HCT116 (cell line): ENCODE data around the gene TUT4. TPM values are rescaled to one million over a fixed set of nuclear protein-coding genes. Genes with fewer than 3 reads are reported as not detected.

Experiments
- ATAC-seq: fragments of 200-7000 bp; cut with Tn5 transposase; 2 replicates; pipeline ENCODE4 v1.9.1; 2020; ENCODE audit warnings: mild to moderate bottlenecking, moderate library complexity
- BruUV-seq: library from RNA; stranded (reverse); fragments of 400-500 nt; replicated peaks from 2 replicates; lab custom pipeline; 2021; lab: Mats Ljungman, UMichigan
- CTCF ChIA-PET: fragments of 300-600 bp; sonication (Branson Sonifier 250); formaldehyde crosslinking; loops from one replicate; lab custom pipeline; 2021; ENCODE audit warnings: antibody characterized with exemption; lab: Charles Lee
- POLR2A ChIA-PET: fragments of 300-600, 350-600 bp; sonication (Branson Sonifier 250); formaldehyde crosslinking; loops from one replicate; lab custom pipeline; 2021; ENCODE audit warnings: antibody characterized with exemption; lab: Charles Lee
- RAD21 ChIA-PET, 2 experiments: fragments of 300-600 bp; sonication (Branson Sonifier 250); formaldehyde crosslinking; loops; one replicate each; lab custom pipeline; 2023; ENCODE audit warnings: low total read pairs in 2 of 2; ENCODE audit not compliant: uncharacterized antibody in 2 of 2, unreplicated experiment in 2 of 2, low non-redundant PET in 1 of 2; lab: Charles Lee
- DNase-seq: peaks from one replicate; pipeline ENCODE4 v3.0.0-alpha.2; 2010; ENCODE audit warnings: low read depth, low spot score
- H2AFZ ChIP-seq: fragments of 200-600 bp; shearing (Covaris generic), sonication (generic); 2 replicates; pipeline ENCODE4 v1.6.1; 2017; ENCODE audit warnings: low read depth, mixed run types, mixed read lengths, antibody characterized with exemption, low read length; ENCODE audit not compliant: poor library complexity, severe bottlenecking
- H3K27ac ChIP-seq: 2 replicates; pipeline ENCODE4 v1.5.1; 2012; ENCODE audit warnings: low read depth, low read length
- H3K27me3 ChIP-seq: fragments of 200-600 bp; sonication (generic); 2 replicates; pipeline ENCODE4 v1.6.1; 2016; ENCODE audit warnings: mixed run types, low read length, mixed read lengths; ENCODE audit not compliant: insufficient read depth
- H3K36me3 ChIP-seq, 2 experiments: fragments of 200-500 bp in 1 of 2; fragments of 200-600 bp in 1 of 2; sonication (Bioruptor generic) in 1 of 2; sonication (generic) in 1 of 2; 2 replicates each; pipeline versions ENCODE4 v1.5.1 to v1.6.1; 2014 to 2016; ENCODE audit warnings: low read length in 2 of 2, inconsistent platforms in 1 of 2, mixed read lengths in 1 of 2, mixed run types in 1 of 2; ENCODE audit not compliant: insufficient read depth in 2 of 2, control insufficient read depth in 1 of 2
- H3K4me1 ChIP-seq, 2 experiments: fragments of 200-600 bp in 1 of 2; sonication (generic) in 1 of 2; 2 replicates each; pipeline versions ENCODE4 v1.5.1 to v1.6.1; 2012 to 2017; ENCODE audit warnings: low read length in 2 of 2, inconsistent platforms in 1 of 2, mild to moderate bottlenecking in 1 of 2, mixed read lengths in 1 of 2, mixed run types in 1 of 2, moderate library complexity in 1 of 2; ENCODE audit not compliant: insufficient read depth in 2 of 2, control insufficient read depth in 1 of 2
- H3K4me2 ChIP-seq: fragments of 200-600 bp; sonication (generic); 2 replicates; pipeline ENCODE4 v1.6.1; 2017; ENCODE audit warnings: mixed run types, low read length, mixed read lengths
- H3K4me3 ChIP-seq, 2 experiments: fragments of 200-600 bp in 1 of 2; sonication (generic) in 1 of 2; replicated peaks in 1 of 2; 2 replicates each; pipeline ENCODE4 v1.5.1; 2011 to 2016; ENCODE audit warnings: low read length in 2 of 2, control low read depth in 1 of 2, low read depth in 1 of 2, mild to moderate bottlenecking in 1 of 2, mixed read lengths in 1 of 2, mixed run types in 1 of 2
- H3K79me2 ChIP-seq: fragments of 200-600 bp; sonication (generic); 2 replicates; pipeline ENCODE4 v1.6.1; 2017; ENCODE audit warnings: mild to moderate bottlenecking, mixed run types, low read length, moderate library complexity, mixed read lengths; ENCODE audit not compliant: insufficient read depth
- H3K9ac ChIP-seq: fragments of 200-600 bp; sonication (generic); 2 replicates; pipeline ENCODE4 v1.6.1; 2016; ENCODE audit warnings: low read length, mixed read lengths
- H3K9me2 ChIP-seq: fragments of 200-600 bp; sonication (generic), shearing (Covaris generic); 2 replicates; pipeline ENCODE4 v1.6.1; 2017; ENCODE audit warnings: mixed run types, mild to moderate bottlenecking, moderate library complexity; ENCODE audit not compliant: insufficient read depth
- H3K9me3 ChIP-seq, 2 experiments: fragments of 200-500 bp in 1 of 2; fragments of 200-600 bp in 1 of 2; sonication (Bioruptor generic) in 1 of 2; sonication (generic) in 1 of 2; 2 replicates each; pipeline ENCODE4 v1.6.1; 2014 to 2017; ENCODE audit warnings: low read length in 2 of 2, mixed read lengths in 2 of 2, inconsistent platforms in 1 of 2, low read depth in 1 of 2, mild to moderate bottlenecking in 1 of 2, mixed run types in 1 of 2, moderate library complexity in 1 of 2; ENCODE audit not compliant: control insufficient read depth in 1 of 2, insufficient read depth in 1 of 2
- H4K20me1 ChIP-seq: fragments of 200-600 bp; sonication (generic), shearing (Covaris generic); 2 replicates; pipeline ENCODE4 v1.6.1; 2017; ENCODE audit warnings: mixed run types, mild to moderate bottlenecking, moderate library complexity; ENCODE audit not compliant: insufficient read depth
- CBX3 ChIP-seq: IDR thresholded peaks from 2 replicates; pipeline ENCODE4 v1.6.1; 2012; ENCODE audit warnings: low read depth
- ELF1 ChIP-seq: IDR thresholded peaks from 2 replicates; pipeline ENCODE4 v1.6.1; 2012; ENCODE audit warnings: low read depth, borderline replicate concordance
- EZH2 ChIP-seq: fragments of 200-600 bp; sonication (generic); IDR thresholded peaks from 2 replicates; pipeline ENCODE4 v1.6.1; 2017; ENCODE audit warnings: antibody characterized with exemption, mixed run types
- FOSL1 ChIP-seq: IDR thresholded peaks from 2 replicates; pipeline ENCODE4 v1.6.1; 2012; ENCODE audit warnings: low read depth
- POLR2A ChIP-seq: IDR thresholded peaks from 2 replicates; pipeline ENCODE4 v1.7.0; 2011; ENCODE audit warnings: borderline replicate concordance; ENCODE audit not compliant: insufficient read depth, insufficient read length; ENCODE audit errors: extremely low read depth
- POLR2AphosphoS5 ChIP-seq: IDR thresholded peaks from 2 replicates; pipeline ENCODE4 v1.6.1; 2011; ENCODE audit warnings: mild to moderate bottlenecking, low read depth, low read length, moderate library complexity
- RAD21 ChIP-seq: IDR thresholded peaks from 2 replicates; pipeline ENCODE4 v1.6.1; 2012; ENCODE audit warnings: low read depth, mild to moderate bottlenecking
- SRF ChIP-seq: IDR thresholded peaks from 2 replicates; pipeline ENCODE4 v1.6.1; 2012; ENCODE audit warnings: low read depth
- YY1 ChIP-seq: IDR thresholded peaks from 2 replicates; pipeline ENCODE4 v1.6.1; 2011; ENCODE audit warnings: low read length, low read depth, moderate library complexity, mild to moderate bottlenecking; ENCODE audit not compliant: insufficient replicate concordance; ENCODE audit errors: extremely low read depth
- ZBTB33 ChIP-seq: IDR thresholded peaks from 2 replicates; pipeline ENCODE4 v1.6.1; 2011; ENCODE audit warnings: mild to moderate bottlenecking, low read length, moderate library complexity; ENCODE audit not compliant: insufficient replicate concordance; ENCODE audit errors: extremely low read depth
- ZFX ChIP-seq: fragments of 450-650 bp; IDR thresholded peaks from 2 replicates; pipeline ENCODE4 v1.6.1; 2017
- ZNF274 ChIP-seq: fragments of 200-500 bp; sonication (Bioruptor generic); IDR thresholded peaks from 2 replicates; pipeline ENCODE4 v1.6.1; 2014; ENCODE audit warnings: mild to moderate bottlenecking, low read depth, low read length, inconsistent platforms
- intact Hi-C: fragments of 100-400 bp; cut with micrococcal nuclease; formaldehyde crosslinking; loops from 2 replicates; pipeline ENCODE4 v1.10.0; 2022
- total RNA-seq: library from RNA; stranded (reverse); gene quantifications from one replicate; pipeline ENCODE4 v1.2.1, GENCODE V29; 2021; ENCODE audit not compliant: unreplicated experiment
- TF ChIP-seq, protein P1 (sequence below): IDR thresholded peaks from 2 replicates; pipeline ENCODE4 v1.6.1; 2012

The TUT4 gene
- total RNA-seq, 1 experiment from 2014 or later, result 50.0 TPM

- no peak overlapping the region for H3K27ac ChIP-seq
- no peaks in the 10 kb centered on the region for H3K79me2 ChIP-seq
- ATAC-seq (no peak), DNase-seq (no peak)
- H2AFZ ChIP-seq, result no peak overlapping the region
- no peak for TF ChIP-seq ELF1
- TF ChIP-seq SRF, result no peak
- no peak for TF ChIP-seq ZNF274
- TF ChIP-seq CBX3, result no peak
- no peak for TF ChIP-seq YY1
- no peak for TF ChIP-seq ZBTB33
- TF ChIP-seq FOSL1, result no peak
- no peak for TF ChIP-seq POLR2A
- no peak for TF ChIP-seq POLR2AphosphoS5
- no peak for TF ChIP-seq EZH2
- TF ChIP-seq ZFX, result no peak
- TF ChIP-seq, protein P1, sequence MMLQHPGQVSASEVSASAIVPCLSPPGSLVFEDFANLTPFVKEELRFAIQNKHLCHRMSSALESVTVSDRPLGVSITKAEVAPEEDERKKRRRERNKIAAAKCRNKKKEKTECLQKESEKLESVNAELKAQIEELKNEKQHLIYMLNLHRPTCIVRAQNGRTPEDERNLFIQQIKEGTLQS, result no peak
- TF ChIP-seq RAD21, result no peak
- TF ChIP-seq, all 23 proteins: peak for 0
- BruUV-seq, result no TSS peak
- H3K9me2 ChIP-seq, result no peaks in the 10 kb centered on the region
- CTCF ChIA-PET, result no interaction called here
- RAD21 ChIA-PET, result no interaction called here
- POLR2A ChIA-PET, result no interaction called here
- H3K9me3 ChIP-seq, result no peaks in the 10 kb centered on the region
- H3K9ac ChIP-seq, result no peak overlapping the region
- intact Hi-C loops, result no loop called here
- no peak overlapping the region for H3K4me2 ChIP-seq
- H4K20me1 ChIP-seq, result no peaks in the 10 kb centered on the region
- peaks cover 4 to 33% of the 10 kb centered on the region in 2 experiments; a peak in 3 of 4 replicates for H3K36me3 ChIP-seq
- no peaks in the 10 kb centered on the region for H3K27me3 ChIP-seq
- no peak overlapping the region for H3K4me3 ChIP-seq
- H3K4me1 ChIP-seq, result no peaks in the 10 kb centered on the region
These were observed 128.1 kb downstream of the TUT4 start for GRCh38 chr1:52424813-52425212.
